ENCODE data around the gene INPP5D. TPM values are rescaled to one million over a fixed set of nuclear protein-coding genes. Genes with fewer than 3 reads are reported as not detected.

INPP5D gene
- total and polyA plus RNA-seq, 2 donors (not counting 1 experiment from before 2014, with no cell fraction given) = 0.01 to 0.33 TPM

- H3K4me1 ChIP-seq (ENCODE audit: control insufficient read depth, extremely low read depth, insufficient read depth, low read length) = no peaks in the 10 kb centered on the region
- no peaks in the 10 kb centered on the region for H3K9me3 ChIP-seq (ENCODE audit: control insufficient read depth, insufficient read depth, low read depth, low read length)
- no peak overlapping the region for H3K27ac ChIP-seq (ENCODE audit: insufficient read depth, low read length)
- H3K4me3 ChIP-seq (replicated peaks in 1 of 4; ENCODE audit: control extremely low read depth in 1 of 4, insufficient read depth in 1 of 4, low read depth in 3 of 4, low read length in 4 of 4) = no peak overlapping the region
- H3K36me3 ChIP-seq (ENCODE audit: control insufficient read depth, insufficient read depth, low read length) = no peaks in the 10 kb centered on the region
- H3K4me2 ChIP-seq (ENCODE audit: extremely low read depth, insufficient read depth, low read length) = no peak overlapping the region
- TF ChIP-seq CTCF (conservative IDR thresholded peaks at IDR 0.05 in 1 of 2, IDR thresholded peaks at IDR 0.05 in 1 of 2; ENCODE audit: low read depth in 1 of 2, low read length in 2 of 2) (no peak), EZH2 (IDR thresholded peaks at IDR 0.05; ENCODE audit: low read length, missing control alignments) (no peak)
- H4K20me1 ChIP-seq (ENCODE audit: control insufficient read depth, extremely low read depth, insufficient read depth, low read length) = no peaks in the 10 kb centered on the region
- no peak overlapping the region for H2AFZ ChIP-seq (ENCODE audit: low read length)
- DNase-seq (ENCODE audit: low read depth in 2 of 2) = no peak
- no peak overlapping the region for H3K9ac ChIP-seq (ENCODE audit: insufficient read depth, low read length)
- no peaks in the 10 kb centered on the region for H3K79me2 ChIP-seq (ENCODE audit: control insufficient read depth, insufficient read depth, low read length)
- H3K27me3 ChIP-seq (ENCODE audit: control insufficient read depth, insufficient read depth, low read length) = no peaks in the 10 kb centered on the region
These were observed 111.2 kb downstream of the INPP5D start for GRCh38 chr2:233171344-233171743.

DNA sequence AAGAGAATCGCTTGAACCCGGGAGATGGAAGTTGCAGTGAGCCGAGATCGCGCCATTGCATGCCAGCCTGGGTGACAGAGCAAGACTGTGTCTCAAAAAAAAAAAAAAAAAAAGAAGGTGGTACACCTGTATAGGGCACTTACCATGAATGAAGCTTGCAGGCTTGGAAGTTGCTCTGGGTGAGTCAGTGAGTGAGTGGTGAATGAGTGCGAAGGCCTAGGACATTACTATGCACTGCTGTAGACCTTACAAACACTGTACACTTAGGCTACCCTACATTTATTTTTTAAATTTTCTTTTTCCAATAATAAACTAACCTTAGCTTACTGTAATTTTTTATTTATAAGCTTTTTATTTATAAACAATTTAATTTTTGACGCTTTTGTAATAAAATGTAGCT, 113.0 kb downstream of the INPP5D start:
- H3K9ac ChIP-seq (ENCODE audit: insufficient read depth, low read length) = no peak overlapping the region
- H3K9me3 ChIP-seq (ENCODE audit: control insufficient read depth, insufficient read depth, low read depth, low read length) = no peaks in the 10 kb centered on the region
- no peaks in the 10 kb centered on the region for H3K79me2 ChIP-seq (ENCODE audit: control insufficient read depth, insufficient read depth, low read length)
- no peak overlapping the region for H3K27ac ChIP-seq (ENCODE audit: insufficient read depth, low read length)
- H3K27me3 ChIP-seq (ENCODE audit: control insufficient read depth, insufficient read depth, low read length) = no peaks in the 10 kb centered on the region
- H3K4me3 ChIP-seq (replicated peaks in 1 of 4; ENCODE audit: control extremely low read depth in 1 of 4, insufficient read depth in 1 of 4, low read depth in 3 of 4, low read length in 4 of 4) = no peak overlapping the region
- no peak overlapping the region for H3K4me2 ChIP-seq (ENCODE audit: extremely low read depth, insufficient read depth, low read length)
- no peak overlapping the region for H2AFZ ChIP-seq (ENCODE audit: low read length)
- no peaks in the 10 kb centered on the region for H3K36me3 ChIP-seq (ENCODE audit: control insufficient read depth, insufficient read depth, low read length)
- no peaks in the 10 kb centered on the region for H4K20me1 ChIP-seq (ENCODE audit: control insufficient read depth, extremely low read depth, insufficient read depth, low read length)
- no peaks in the 10 kb centered on the region for H3K4me1 ChIP-seq (ENCODE audit: control insufficient read depth, extremely low read depth, insufficient read depth, low read length)
- DNase-seq (ENCODE audit: low read depth in 2 of 2) = no peak
- no peak for TF ChIP-seq EZH2 (IDR thresholded peaks at IDR 0.05; ENCODE audit: low read length, missing control alignments)
- no peak for TF ChIP-seq CTCF (conservative IDR thresholded peaks at IDR 0.05 in 1 of 2, IDR thresholded peaks at IDR 0.05 in 1 of 2; ENCODE audit: low read depth in 1 of 2, low read length in 2 of 2)

GRCh38 chr2:233174137-233174536, 114.0 kb downstream of the INPP5D start:
- no peak overlapping the region for H3K27ac ChIP-seq (ENCODE audit: insufficient read depth, low read length)
- no peaks in the 10 kb centered on the region for H3K4me1 ChIP-seq (ENCODE audit: control insufficient read depth, extremely low read depth, insufficient read depth, low read length)
- H3K9me3 ChIP-seq (ENCODE audit: control insufficient read depth, insufficient read depth, low read depth, low read length) = no peaks in the 10 kb centered on the region
- H3K27me3 ChIP-seq (ENCODE audit: control insufficient read depth, insufficient read depth, low read length) = no peaks in the 10 kb centered on the region
- H3K4me2 ChIP-seq (ENCODE audit: extremely low read depth, insufficient read depth, low read length) = no peak overlapping the region
- TF ChIP-seq EZH2 (IDR thresholded peaks at IDR 0.05; ENCODE audit: low read length, missing control alignments) = no peak
- no peak for TF ChIP-seq CTCF (conservative IDR thresholded peaks at IDR 0.05 in 1 of 2, IDR thresholded peaks at IDR 0.05 in 1 of 2; ENCODE audit: low read depth in 1 of 2, low read length in 2 of 2)
- H3K36me3 ChIP-seq (ENCODE audit: control insufficient read depth, insufficient read depth, low read length) = no peaks in the 10 kb centered on the region
- no peak overlapping the region for H3K9ac ChIP-seq (ENCODE audit: insufficient read depth, low read length)
- H2AFZ ChIP-seq (ENCODE audit: low read length) = no peak overlapping the region
- H4K20me1 ChIP-seq (ENCODE audit: control insufficient read depth, extremely low read depth, insufficient read depth, low read length) = no peaks in the 10 kb centered on the region
- no peak overlapping the region for H3K4me3 ChIP-seq (replicated peaks in 1 of 4; ENCODE audit: control extremely low read depth in 1 of 4, insufficient read depth in 1 of 4, low read depth in 3 of 4, low read length in 4 of 4)
- DNase-seq (ENCODE audit: low read depth in 2 of 2) = no peak
- H3K79me2 ChIP-seq (ENCODE audit: control insufficient read depth, insufficient read depth, low read length) = no peaks in the 10 kb centered on the region

All from fibroblast of lung (primary cell).